ENCODE data around the gene GEMIN4.

- TF ChIP-seq CTCF (IDR thresholded peaks at IDR 0.05 in 4 of 5, conservative IDR thresholded peaks at IDR 0.05 in 1 of 5) (no peak), POLR2A (IDR thresholded peaks at IDR 0.05) (no peak)
These were observed 8.9 kb downstream of the GEMIN4 start for GRCh38 chr17:743139-743538.

Measured in gastrocnemius medialis (tissue), 4 donors.